HG03175 (cell line): ENCODE data around the gene NHS.

Experiments
- ATAC-seq: cut with Tn5 transposase; IDR thresholded peaks from one replicate; pipeline ENCODE4 v1.9.1; 2021; ENCODE audit warnings: mild to moderate bottlenecking, moderate library complexity; ENCODE audit not compliant: unreplicated experiment

NHS gene

DNA sequence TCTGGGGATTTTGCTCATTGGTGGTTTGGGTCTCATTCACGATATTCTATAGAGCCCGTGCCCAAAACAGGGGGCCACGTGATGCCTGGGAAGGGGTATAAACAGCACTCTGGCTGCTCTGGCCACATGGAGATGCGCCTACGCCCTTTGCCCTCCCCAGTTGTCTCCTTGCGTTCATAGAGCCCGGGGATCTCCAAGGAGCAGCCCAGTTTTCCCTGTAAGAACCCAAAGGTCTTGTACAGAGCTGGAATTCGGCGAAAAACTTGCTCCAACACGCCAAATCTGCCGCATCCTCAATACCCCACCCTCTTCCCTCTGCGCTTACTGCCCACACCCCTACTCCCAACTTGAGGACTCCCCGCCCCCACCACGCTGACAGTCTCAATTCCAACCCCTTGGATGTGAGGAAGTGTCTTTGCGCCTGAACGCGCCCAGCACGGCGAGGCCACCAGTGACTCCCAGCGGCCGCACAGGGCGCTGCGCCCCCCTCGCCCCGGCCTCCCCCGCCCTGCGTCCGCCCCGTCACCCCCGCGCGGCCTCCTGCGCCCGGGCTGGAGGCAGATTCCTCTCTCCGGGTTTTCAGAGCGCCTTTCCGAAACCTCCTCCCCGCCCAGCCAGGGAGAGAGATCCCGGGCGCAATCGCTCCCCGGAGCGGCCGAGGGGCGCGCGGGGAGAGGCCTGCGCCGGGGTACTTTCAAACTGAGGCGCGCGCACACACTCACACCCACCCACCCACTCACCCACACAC is at the start of gene NHS:
TSS of gene NHS (plus strand) at position 582 of the 748 bp plus-strand sequence. CDS start 558 bp downstream, outside the sequence.
- no peak for ATAC-seq

- ATAC-seq: no peak
These were observed 46.2 kb upstream of the NHS start for GRCh38 chrX:17328837-17329236.

DNA sequence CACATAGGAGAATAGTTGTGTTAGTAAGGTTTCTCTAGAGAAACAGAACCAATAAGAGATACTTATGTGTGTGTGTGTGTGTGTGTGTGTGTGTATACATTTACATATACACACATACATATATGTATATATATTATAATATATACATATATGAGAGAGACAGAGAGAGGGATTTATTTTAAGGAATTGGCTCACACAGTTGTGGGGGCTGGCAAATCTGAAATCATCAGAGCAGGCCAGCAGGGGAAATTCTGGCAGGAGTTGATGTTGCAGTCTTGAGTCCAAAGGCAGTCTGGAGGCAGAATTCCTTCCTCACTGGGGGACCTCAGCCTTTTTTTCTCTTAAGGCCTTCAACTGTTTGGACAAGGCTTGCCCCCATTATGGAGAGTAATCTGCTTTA is 38.6 kb upstream of the NHS start:
- no peak for ATAC-seq

- no peak for ATAC-seq
These were observed 19.0 kb upstream of the NHS start for GRCh38 chrX:17355976-17356375.

- ATAC-seq: no peak
These were observed 15.5 kb upstream of the NHS start for GRCh38 chrX:17359500-17359899.

DNA sequence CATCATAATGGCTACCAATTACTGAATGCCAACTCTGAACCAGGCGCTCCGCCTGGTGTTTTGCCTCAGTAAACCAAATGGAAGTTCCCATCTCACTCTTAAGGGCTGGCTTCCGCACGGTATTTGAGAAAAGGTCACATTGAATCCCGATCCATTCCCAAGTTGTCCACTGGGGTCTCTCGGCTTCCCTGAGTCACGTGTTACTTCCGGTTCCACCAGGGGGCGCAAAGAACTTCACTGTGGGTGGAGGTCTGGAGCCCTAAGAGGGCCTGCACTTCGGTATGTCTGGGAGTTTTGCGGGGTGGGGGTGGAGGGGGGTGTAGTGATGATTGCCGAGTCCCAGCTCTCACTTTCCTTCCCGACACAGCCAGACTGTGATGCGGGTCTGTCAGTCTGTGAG is 13.4 kb upstream of the NHS start:
- ATAC-seq: no peak

- no peak for ATAC-seq
These were observed 7.0 kb upstream of the NHS start for GRCh38 chrX:17368002-17368401.

DNA sequence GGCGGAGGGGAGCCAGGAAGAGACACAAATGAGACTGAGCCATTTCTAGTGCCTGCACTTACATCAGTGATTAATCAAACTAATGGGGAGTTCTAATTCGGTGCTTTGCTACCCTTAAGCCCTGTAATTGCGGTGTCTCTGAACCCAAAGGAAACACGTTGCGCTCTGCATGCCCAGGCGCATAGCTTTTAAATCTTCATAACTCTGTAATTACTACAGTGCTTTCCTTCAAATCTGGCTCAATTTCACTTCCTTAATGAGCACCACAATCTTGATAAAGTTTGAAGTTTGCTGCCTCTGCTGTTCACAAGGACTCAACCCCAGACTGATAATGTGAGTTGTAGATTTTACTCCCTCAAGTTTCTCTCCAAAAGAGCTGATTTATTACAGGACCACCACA is 5.7 kb upstream of the NHS start:
- ATAC-seq: no peak

DNA sequence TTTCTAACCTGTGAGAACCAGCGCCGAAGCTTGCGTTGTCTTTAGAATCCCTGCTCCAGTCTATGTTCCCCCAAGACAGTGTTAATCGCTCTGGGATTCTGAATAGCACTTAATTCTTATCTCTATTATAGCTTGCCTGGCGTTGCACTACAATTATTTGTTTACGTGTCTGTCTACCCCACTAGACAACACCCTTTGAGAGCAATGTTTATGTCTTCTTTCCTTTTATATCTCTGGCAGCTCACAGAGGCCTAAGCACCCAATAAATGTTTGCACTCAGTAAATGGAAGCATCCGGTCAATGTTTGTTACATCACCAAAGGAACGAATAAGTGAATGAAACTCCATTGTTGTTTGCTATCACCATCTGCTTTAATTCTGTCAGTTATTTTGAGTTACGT is 4.8 kb upstream of the NHS start:
- ATAC-seq: no peak

DNA sequence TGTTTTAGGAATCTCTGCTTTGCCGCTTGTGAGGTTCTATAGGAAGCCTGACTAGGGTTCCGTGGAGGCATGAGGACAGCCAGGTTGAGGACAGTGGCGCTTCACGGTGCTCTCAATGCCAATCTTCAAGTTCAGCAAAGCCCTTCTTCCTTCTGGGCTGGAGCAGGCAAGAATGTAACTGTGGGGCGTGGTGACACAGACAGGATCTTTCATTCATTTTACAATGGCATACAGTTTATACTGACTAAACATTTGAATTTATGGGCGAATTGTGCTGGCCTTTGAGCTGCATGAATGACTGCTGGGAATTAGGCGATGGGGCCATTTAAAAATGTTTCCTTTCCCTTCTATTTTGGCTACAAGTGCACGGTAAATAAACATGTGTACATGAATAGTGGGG is 2.9 kb upstream of the NHS start:
- no peak for ATAC-seq

- ATAC-seq: no peak
These were observed 1.7 kb upstream of the NHS start for GRCh38 chrX:17373337-17373736.

- no peak for ATAC-seq
These were observed 302 bp downstream of the NHS start for GRCh38 chrX:17375367-17375636.

GRCh38 chrX:17375637-17376430 is 834 bp downstream of the NHS start:
- ATAC-seq: no peak

DNA sequence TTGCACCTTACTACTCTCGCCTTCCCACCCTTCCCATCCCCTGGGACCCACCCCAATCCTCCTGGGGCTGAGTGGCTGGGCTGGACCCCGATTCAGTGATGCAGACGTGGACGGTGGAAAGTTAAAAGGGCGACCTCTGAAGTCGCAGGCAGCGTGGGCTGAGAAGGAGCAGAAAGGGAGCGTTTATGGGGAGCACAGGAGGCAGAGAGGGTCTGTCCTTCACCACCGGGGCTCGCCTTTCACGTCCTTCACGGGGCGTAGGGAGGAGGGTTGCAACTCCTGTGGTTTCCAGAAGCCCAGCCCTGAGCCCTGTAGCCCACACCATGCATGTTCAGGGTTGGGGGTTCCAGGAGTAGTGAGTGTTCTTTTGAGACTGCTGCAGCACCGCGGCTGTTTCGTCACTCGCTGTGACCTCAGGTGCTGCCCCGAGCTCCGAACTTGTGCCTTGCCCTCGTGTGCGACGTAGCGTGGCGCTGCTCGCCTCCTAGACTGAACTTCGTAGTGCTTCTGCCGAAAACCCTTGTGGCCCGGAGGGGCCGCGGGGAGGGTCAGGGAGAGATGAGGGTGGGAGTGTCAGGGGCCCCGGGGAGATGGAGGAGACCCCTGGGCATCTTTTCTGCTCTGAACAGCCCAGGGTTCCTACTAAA is 1.6 kb downstream of the NHS start:
- ATAC-seq: no peak

- no peak for ATAC-seq
These were observed 2.2 kb downstream of the NHS start for GRCh38 chrX:17377091-17377717.

DNA sequence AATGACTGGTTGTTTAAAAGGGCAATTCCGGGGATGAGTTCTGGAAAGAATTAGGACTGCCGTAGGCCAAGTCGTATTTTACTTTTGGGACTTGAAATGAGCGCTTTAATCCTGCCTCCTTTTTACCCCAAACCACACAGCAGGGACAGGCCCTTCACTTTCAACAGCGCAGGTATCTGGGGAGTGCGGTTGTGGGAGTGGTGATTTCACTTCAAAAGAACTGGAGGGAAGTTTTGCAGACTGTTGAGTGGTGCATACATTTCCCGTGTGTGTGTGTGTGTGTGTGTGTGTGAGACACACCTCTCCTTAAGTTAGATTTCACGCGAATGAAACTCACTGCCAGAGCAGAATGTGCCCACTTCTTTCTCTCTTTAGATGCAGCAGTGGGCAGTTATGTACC is 2.8 kb downstream of the NHS start:
- no peak for ATAC-seq

DNA sequence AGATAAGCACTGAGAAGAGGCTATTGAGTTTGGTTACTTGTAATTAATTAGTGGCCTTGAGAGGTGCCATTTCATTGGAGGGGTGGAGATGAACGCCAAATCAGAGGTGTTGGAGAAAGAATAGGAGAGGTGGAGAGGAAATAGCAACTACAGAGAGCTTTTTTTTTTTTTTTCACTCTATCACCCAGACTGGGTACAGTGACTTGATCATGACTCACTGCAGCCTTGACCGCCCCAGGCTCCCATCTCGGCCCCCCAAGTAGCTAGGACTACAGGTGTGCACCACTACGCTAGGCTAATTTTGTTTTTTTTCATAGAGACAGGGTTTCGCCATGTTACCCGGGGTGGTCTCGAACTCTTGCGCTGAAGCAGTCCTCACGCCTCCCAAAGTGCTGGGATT is 5.2 kb downstream of the NHS start:
- no peak for ATAC-seq

GRCh38 chrX:17390419-17390850 is 15.4 kb downstream of the NHS start:
- ATAC-seq: no peak

- no peak for ATAC-seq
These were observed 20.2 kb downstream of the NHS start for GRCh38 chrX:17395154-17395553.

DNA sequence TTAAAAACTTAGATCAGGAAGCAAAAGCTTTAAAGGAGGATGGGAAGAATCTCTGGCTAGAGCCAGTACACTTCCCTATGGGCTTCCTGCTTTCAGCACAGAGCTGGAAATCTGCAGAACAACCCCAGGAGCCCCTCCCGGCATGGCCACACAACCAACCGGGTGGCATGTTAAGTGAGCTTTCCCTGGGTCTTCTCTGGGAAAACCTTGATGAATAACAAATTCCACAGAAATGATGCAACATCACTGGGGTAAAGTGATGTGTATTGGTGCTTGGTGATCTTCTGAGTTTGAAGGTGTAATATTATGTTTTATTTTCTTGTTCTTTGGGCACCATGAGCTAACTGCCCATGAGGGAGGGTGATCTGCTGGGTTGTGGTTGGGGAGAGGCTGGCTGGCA is 22.1 kb downstream of the NHS start:
- ATAC-seq: no peak

DNA sequence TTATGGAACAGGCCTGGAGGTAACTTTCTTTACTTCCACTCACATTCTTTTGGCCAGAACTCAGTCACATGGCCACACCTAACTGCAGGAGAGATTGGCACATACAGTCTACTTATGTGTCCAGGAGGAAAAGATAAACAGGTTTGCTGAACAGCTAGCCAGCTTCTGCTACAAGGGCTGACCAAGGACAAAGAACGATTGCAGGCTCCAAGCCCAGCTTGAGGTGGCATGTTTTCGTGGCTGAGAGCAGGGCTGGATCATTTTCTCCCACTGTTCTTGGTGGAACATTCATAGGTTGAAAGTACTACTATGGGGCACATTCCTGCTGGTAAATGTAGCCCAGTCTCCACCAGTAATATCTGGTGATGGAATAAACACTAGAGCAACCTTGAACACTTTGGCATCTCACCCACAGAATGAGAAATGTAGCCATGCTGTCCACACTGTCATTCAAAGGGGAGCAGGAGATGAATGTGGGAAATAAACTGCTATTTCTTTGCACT is 28.2 kb downstream of the NHS start:
- ATAC-seq: no peak
